Kidney capillary endothelial cell (primary cell): ENCODE results near the gene ZFX.

Experiments
- DNase-seq: peaks from one replicate; pipeline ENCODE4 v3.0.0-alpha.2; 2018; ENCODE audit warnings: low spot score

Gene ZFX

DNA sequence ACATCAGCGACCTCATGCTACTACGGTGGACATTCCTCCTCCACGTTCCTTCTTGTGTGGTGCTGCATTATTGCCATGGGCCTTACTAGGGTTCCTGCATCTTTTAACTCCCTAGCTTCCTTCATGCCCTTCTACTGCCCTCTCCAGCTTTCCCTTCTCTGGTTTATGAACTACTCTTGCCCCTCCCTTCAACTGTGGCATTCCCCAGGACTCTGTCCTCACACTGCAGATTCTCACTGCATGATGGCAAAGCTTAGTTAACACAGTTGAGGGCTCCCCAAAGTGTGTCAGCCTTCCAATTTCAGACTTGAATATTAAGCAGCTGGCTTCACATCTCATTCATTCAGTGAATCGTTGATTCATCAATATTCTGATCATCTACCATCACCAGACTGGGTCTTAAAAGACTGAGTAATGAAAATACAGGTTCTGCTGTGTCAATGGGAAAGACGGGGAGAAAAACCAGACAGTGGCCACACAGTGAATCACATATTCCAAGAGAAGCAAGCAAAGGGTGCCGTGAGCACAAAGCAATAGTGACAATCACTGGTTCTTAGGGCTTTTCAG lies 53.0 kb downstream of the ZFX start:
- DNase-seq, result no peak

DNA sequence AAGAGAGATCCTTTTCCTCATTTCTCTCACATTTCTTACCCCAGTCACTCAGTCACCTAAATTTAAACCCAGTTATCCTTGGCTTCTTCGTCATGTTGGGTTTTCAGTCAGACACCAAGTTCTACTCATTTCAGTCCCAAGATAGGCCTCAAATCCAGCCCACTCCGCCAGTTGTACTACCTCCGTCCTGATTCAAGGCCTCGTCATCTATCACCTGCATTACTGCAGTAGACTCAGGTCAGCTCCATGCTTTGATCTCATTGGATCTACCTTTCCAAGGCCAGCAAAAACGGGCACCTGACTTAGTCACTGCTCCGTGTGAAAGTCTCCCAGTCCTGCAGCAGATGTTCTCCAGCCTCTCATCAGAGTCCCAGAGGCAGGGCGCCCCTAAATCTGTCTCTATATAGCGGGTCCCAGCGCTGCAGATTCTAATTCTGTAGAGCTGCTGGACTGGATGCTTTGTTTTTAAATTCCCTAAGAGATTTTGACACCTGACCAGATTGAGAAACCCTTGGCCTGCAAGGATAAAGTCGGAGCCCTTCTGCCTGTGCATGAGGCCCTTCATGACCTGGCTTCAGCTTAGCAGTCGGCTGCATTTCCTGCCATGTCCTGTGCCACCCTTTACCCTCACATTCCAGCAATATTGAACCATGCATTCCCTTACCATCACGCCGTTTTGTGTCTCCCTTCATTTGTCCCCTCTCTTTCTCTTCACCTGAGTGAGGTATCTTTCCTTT lies 53.7 kb downstream of the ZFX start:
- no peak for DNase-seq

GRCh38 chrX:24204331-24204730 lies 54.8 kb downstream of the ZFX start:
- DNase-seq, result no peak

DNA sequence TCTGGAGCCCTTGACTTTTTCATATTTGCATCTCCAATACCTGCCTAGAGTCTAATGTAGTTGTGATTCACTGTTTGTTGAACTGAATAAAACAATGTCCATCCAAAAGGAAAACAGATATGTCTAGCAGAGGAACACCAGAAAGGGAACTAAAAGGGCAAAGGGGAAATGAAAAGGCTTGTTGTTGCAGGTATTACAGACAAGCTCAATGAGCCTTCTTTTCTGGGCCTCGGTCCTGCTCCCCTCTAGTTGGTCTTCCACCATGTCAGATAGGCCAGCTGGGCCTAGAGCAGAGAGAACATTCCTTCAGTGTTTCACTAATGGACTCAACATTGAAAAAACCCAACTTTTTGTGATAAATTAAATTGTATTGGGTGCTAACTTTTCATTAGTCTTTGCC lies 55.4 kb downstream of the ZFX start:
- no peak for DNase-seq

- DNase-seq, result no peak
Measured at GRCh38 chrX:24207826-24208225, 58.3 kb downstream of the ZFX start.

DNA sequence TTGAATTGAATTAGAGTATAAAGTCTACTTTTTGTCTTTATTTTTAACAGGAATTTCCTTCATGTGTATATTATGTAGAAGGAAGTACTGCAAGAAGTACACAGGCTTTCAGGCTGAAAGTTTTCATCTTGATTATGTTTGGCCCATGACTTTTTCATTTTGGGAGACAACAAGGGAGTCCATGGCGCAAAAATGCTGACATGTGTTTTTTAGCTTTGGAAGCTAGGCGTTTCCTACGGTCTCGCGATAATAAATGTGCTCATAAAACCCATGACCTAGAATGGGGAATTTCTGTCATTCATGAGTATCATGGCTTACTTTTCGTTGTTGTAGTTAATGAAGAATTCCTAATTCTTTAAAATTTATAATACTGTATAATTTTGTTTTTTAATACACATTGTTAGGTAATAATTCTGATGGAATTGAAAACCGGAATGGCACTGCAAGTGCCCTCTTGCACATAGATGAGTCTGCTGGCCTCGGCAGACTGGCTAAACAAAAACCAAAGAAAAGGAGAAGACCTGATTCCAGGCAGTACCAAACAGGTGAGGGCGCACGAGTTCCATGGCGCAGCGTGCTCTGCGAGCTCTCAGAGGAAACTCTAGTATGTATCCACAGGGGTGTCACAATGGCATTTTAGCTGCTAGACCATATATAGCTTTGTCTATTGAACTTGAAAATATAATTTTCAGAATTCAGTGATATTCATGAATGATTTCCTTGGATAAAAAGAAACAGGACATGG lies 59.1 kb downstream of the ZFX start:
- DNase-seq, result no peak

DNA sequence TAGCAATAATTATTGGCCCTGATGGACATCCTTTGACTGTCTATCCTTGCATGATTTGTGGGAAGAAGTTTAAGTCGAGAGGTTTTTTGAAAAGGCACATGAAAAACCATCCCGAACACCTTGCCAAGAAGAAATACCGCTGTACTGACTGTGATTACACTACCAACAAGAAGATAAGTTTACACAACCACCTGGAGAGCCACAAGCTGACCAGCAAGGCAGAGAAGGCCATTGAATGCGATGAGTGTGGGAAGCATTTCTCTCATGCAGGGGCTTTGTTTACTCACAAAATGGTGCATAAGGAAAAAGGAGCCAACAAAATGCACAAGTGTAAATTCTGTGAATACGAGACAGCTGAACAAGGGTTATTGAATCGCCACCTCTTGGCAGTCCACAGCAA lies 60.7 kb downstream of the ZFX start:
- no peak for DNase-seq

GRCh38 chrX:24214568-24214967 lies 65.0 kb downstream of the ZFX start:
- no peak for DNase-seq

GRCh38 chrX:24215272-24215671 lies 65.7 kb downstream of the ZFX start:
- no peak for DNase-seq

GRCh38 chrX:24216037-24216436 lies 66.5 kb downstream of the ZFX start:
- DNase-seq, result no peak

- no peak for DNase-seq
Measured at GRCh38 chrX:24216827-24217226, 67.3 kb downstream of the ZFX start.

DNA sequence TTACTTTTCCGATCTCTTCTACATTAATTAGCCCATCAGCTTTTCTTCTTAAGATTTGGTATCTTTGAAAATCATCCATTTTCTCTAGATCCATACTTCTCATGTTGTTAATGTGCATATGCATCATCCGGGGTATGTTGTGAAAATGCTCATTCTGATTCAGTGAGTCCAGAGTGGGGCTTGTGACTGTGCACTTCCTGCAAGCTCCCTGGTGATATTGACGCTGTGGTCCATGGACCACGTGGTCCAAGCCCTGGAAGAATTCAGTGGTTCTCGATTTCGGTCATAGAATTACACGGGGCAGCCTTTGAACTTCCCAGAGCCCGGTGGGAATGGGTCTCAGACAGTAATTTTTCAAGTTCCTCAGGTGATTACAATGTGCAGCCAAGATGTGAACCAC lies 69.8 kb downstream of the ZFX start:
- no peak for DNase-seq

GRCh38 chrX:24221872-24222271 lies 72.3 kb downstream of the ZFX start:
- DNase-seq, result no peak

DNA sequence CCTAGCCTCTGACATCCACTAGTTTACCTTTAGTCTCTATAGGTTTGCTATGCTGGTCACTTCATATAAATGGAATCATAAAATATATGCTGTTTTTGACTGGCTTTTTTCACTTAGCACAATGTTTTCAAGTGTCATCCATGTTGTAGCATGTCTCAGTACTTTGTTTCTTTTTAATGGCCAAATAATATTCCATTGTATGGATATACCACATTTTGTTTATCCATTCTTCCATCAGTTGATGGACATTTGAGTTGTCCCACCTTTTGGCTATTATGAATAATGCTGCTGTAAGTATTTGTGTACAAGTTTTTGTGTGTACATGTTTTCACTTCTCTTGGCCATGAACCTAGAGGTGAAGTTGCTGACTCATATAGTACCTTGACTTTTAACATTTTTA lies 75.7 kb downstream of the ZFX start:
- DNase-seq, result no peak

GRCh38 chrX:24226176-24226575 lies 76.6 kb downstream of the ZFX start:
- DNase-seq, result no peak

DNA sequence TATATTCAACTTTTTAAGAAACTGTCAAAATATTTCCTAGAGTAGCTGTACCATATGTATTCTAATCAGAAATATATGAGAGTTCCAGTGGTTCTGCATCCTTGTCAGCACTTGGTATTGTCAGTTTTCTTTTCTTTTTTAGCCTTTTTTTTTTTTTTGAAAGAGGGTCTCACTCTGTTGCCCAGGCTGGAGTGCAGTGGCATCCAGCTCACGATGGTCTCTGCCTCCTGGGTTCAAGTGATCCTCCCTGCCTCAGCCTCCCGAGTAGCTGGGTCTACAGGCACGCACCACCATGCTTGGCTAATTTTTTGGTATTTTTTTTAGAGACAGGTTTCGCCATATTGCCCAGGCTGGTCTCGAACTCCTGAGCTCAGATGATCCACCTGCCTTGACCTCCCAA lies 79.1 kb downstream of the ZFX start:
- DNase-seq, result no peak

DNA sequence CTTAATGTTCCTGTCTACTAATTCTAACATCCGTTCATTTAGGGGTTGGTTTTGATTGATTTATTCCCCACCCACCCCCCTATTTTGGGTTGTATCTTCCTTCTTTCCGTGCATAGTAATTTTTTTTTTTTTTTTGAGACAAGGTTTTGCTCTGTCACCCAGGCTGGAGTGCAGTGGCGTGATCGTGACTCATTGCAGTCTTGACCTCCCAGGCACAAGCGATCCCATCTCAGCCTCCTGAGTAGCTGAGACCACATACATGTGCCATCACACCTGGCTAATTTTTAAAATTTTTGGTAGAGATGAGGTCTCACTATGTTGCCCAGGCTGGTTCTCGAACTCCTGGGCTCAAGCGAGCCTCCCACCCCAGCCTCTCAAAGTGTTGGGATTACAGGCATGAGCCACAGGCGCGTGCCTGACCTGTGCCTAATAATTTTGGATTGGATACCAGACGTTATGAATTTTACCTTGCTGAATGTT lies 79.9 kb downstream of the ZFX start:
- DNase-seq, result no peak

- DNase-seq, result no peak
Measured at GRCh38 chrX:24229976-24230375, 80.4 kb downstream of the ZFX start.

DNA sequence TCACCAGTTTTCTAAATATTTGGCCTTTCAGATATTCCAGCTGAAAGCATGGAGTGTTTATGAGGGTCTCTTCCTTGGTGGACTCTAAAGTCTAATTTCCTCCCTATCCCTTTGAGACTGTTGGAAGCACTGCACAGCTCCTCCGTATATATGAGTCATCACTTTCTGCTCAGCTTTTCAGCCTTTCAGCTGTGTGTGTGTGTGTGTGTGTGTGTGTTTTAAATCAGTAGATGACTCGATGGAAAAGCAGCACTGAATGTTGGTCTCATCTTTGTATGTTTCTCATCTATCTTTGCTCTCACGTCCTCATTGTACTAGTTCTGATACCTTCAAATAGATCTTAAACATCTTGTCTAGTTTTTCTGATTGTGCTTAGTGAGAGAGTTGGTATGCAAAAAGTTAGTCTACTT lies 81.6 kb downstream of the ZFX start:
- peak; percentile 53 for DNase-seq

DNA sequence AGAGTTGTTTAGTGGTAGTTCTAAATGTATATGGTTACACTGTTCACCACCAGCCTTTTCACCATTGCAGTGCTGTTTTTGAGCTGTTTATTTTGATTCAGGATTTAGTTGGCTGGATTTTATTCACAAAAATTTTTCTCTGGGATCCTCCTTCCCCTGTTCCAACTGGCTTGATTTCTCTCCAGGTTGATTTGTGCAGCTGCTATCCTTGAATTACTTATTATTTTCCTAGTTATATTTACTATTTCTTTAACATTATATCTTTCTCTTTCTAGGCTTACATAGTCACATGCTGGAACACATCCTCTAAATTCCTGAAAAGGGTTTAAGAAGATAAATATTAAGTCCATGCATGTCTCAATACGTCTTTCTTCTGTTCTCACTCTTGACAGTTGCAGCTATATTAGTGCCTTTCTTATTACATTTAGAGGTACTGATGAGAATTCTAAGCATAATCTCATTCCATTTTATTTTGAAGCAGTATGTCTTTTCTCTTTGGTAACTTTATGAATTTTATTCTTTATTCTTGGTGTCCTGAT lies 82.2 kb downstream of the ZFX start:
- no peak for DNase-seq

DNA sequence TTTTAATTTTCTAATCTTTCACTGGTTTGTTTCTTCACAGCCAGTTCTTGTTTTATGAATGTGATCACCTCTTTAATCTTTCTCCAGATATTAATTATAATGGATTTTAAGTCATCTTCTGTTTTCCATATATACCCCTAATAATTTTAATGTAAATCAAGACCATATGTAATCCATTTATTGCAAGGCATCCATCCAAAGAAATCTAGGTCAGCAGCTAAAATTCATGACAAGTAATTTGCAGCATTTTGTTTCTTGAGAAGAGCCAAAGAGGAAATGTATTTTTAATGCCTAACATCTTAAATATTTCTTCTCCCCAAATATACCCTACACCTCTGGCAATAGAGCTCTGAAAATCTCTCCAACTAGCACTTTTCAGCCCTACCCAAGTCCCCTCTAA lies 83.3 kb downstream of the ZFX start:
- DNase-seq, result no peak

- no peak for DNase-seq
Measured at GRCh38 chrX:24235084-24235710, 85.7 kb downstream of the ZFX start.
